ENCODE data around the gene GLI3. TPM values are rescaled to one million over a fixed set of nuclear protein-coding genes. Genes with fewer than 3 reads are reported as not detected.

GLI3 gene
- total and polyA plus RNA-seq, 2 of the 8 experiments (the other 6 are each of a cell fraction or from before 2014, with no cell fraction given) = 8.0 to 31.1 TPM

DNA sequence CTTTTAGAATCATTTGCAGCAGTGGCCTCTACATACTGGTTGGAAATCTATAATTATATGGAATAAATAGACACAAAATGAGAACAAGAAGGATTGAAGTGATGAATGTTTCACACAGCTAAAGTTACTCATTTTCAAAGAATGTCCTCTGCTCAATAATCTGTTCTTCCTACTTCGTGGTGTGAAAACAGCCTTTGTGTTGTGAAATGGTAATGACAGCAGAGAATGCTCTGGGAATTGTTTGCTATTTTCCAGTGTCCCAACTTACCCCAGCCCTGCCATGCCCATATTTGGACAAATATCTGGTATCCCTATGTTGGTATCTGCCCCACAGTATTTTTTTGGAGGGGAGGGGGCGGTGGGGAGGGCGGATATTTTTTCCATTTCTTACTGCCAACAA is 130.4 kb downstream of the GLI3 start:
- POLR2A ChIA-PET (ENCODE audit: partially characterized antibody) = interaction anchor here (1.0 kb wide), 1 partner anchor 11 kb away, joined by 3 read pairs; no protein-coding TSS in a partner anchor
- 97% methylated on average over 3 of the region's 3 CpGs; no CpG with 5 or more reads in 1 of the 2 experiments for WGBS, 2 experiments (ENCODE audit: extremely low coverage in 1 of 2, insufficient coverage in 1 of 2, insufficient read length in 1 of 2, insufficient replicate concordance in 2 of 2, low coverage in 1 of 2, low lambda C conversion rate in 2 of 2, missing lambda C conversion rate in 1 of 2)

More for the DNA sequence above, 130.4 kb downstream of the GLI3 start:
- H3K4me3 ChIP-seq (ENCODE audit: extremely low read depth in 1 of 4, insufficient read depth in 2 of 4, low read depth in 3 of 4, low read length in 4 of 4) = no peak overlapping the region
- no peak overlapping the region for H2BK5ac ChIP-seq (ENCODE audit: low read depth, low read length)
- H3K56ac ChIP-seq (replicated peaks; ENCODE audit: insufficient read length, low read depth, low read length) = no peak overlapping the region
- no peak overlapping the region for H3K4me2 ChIP-seq (ENCODE audit: insufficient read depth in 1 of 2, low read depth in 2 of 2, low read length in 2 of 2)
- no peak overlapping the region for H2AK5ac ChIP-seq (ENCODE audit: low read depth, low read length)
- H2BK120ac ChIP-seq (replicated peaks; ENCODE audit: low read depth, low read length) = no peak overlapping the region
- H4K5ac ChIP-seq (ENCODE audit: insufficient read length, low read depth, low read length) = no peak overlapping the region
- peaks cover 3 to 4% of the 10 kb centered on the region in 2 experiments for H4K20me1 ChIP-seq (replicated peaks in 1 of 2; ENCODE audit: control insufficient read depth in 1 of 2, insufficient read depth in 2 of 2, low read length in 2 of 2)
- H2BK15ac ChIP-seq (ENCODE audit: low read length) = no peak overlapping the region
- peak in 1 of 2 experiments; percentile 8 for DNase-seq (ENCODE audit: low read depth in 1 of 2, low spot score in 2 of 2)
- H3K4ac ChIP-seq (replicated peaks; ENCODE audit: insufficient read length, low read depth, low read length) = no peak overlapping the region
- H3K27me3 ChIP-seq (replicated peaks in 1 of 4; ENCODE audit: control insufficient read depth in 3 of 4, extremely low read depth in 1 of 4, insufficient read depth in 3 of 4, low read length in 3 of 4) = no peaks in the 10 kb centered on the region
- no peak overlapping the region for H3K18ac ChIP-seq (ENCODE audit: extremely low read depth, low read length)
- peaks cover 6 to 17% (median 11%) of the 10 kb centered on the region in 4 experiments; a peak in 6 of 7 replicates for H3K4me1 ChIP-seq (replicated peaks in 1 of 4; ENCODE audit: control insufficient read depth in 3 of 4, insufficient read depth in 4 of 4, low read length in 3 of 4)
- no peak overlapping the region for H3K23ac ChIP-seq (ENCODE audit: insufficient read length)
- H2AFZ ChIP-seq (ENCODE audit: low read length) = no peak overlapping the region
- CTCF ChIA-PET (ENCODE audit: partially characterized antibody) = interaction anchor here (1.0 kb wide), 1 partner anchor 129 kb away, joined by 3 read pairs; no protein-coding TSS in a partner anchor
- no peaks in the 10 kb centered on the region for H3K79me2 ChIP-seq (ENCODE audit: control insufficient read depth in 1 of 2, insufficient read depth in 2 of 2, low read length in 2 of 2)
- H3K9ac ChIP-seq (replicated peaks in 1 of 4; ENCODE audit: extremely low read depth in 1 of 4, low read depth in 3 of 4, low read length in 3 of 4) = no peak overlapping the region
- peaks cover 0 to 4% (median 0%) of the 10 kb centered on the region in 4 experiments; a peak in 1 of 8 replicates for H3K36me3 ChIP-seq (ENCODE audit: control insufficient read depth in 2 of 4, insufficient read depth in 4 of 4, low read length in 3 of 4)
- H3K27ac ChIP-seq (ENCODE audit: low read depth, low read length) = no peak overlapping the region
- H4K91ac ChIP-seq (replicated peaks; ENCODE audit: insufficient read length, low read length) = no peak overlapping the region
- H2BK12ac ChIP-seq (ENCODE audit: low read depth, low read length) = no peak overlapping the region
- H3K9me3 ChIP-seq (ENCODE audit: insufficient read depth in 2 of 2, low read depth in 1 of 2, low read length in 1 of 2) = no peaks in the 10 kb centered on the region
- no peak for FAIRE-seq
- H2BK20ac ChIP-seq (ENCODE audit: low read length) = no peak overlapping the region
- no peak overlapping the region for H4K8ac ChIP-seq (ENCODE audit: extremely low read depth, insufficient read depth, low read length)
- no peaks in the 10 kb centered on the region for H3K23me2 ChIP-seq (ENCODE audit: low read depth, low read length)
- H3K79me1 ChIP-seq (ENCODE audit: low read depth, low read length) = no peaks in the 10 kb centered on the region; the same call in 1 of the 2 replicates
- no peak for TF ChIP-seq CREB1 (IDR thresholded peaks at IDR 0.05)
- TF ChIP-seq KDM1A (IDR thresholded peaks at IDR 0.05; ENCODE audit: borderline replicate concordance, low read length) = no peak
- TF ChIP-seq SRF (IDR thresholded peaks at IDR 0.05; ENCODE audit: low read depth, low read length) = peak; percentile 37; the same call in 1 of the 2 replicates
- TF ChIP-seq SP2 (IDR thresholded peaks at IDR 0.05; ENCODE audit: low read length) = no peak
- no peak for TF ChIP-seq GTF2F1 (IDR thresholded peaks at IDR 0.05; ENCODE audit: borderline replicate concordance, low read depth, low read length)
- H3K14ac ChIP-seq (ENCODE audit: insufficient read length) = no peak overlapping the region
